ENCODE measurements around the gene JPH2.
A peak's percentile ranks its signal among the peaks of the same experiment; 100 is the strongest.
"Not testable (repeated sequence)": the region's sequence is repeated elsewhere in the genome, so short reads cannot be mapped to it uniquely, and the experiment has no call there.

Gene JPH2

GRCh38 chr20:44211177-44212039, 24.4 kb upstream of the JPH2 start:
- DNase-seq (ENCODE audit: low read depth in 2 of 2) = no peak

GRCh38 chr20:44210406-44211176, 23.6 kb upstream of the JPH2 start, which contains the start of gene OSER1:
TSS of gene OSER1 (minus strand) at chr20:44210771. CDS start at chr20:44206957, 3,814 bp downstream.
- peak; percentile 94 to 95 for DNase-seq (ENCODE audit: low read depth in 2 of 2)

GRCh38 chr20:44209686-44210405, 22.9 kb upstream of the JPH2 start:
- no peak for DNase-seq (ENCODE audit: low read depth in 2 of 2)

GRCh38 chr20:44208770-44209169, 21.8 kb upstream of the JPH2 start:
- no peak for DNase-seq (ENCODE audit: low read depth in 2 of 2)

- DNase-seq (ENCODE audit: low read depth in 2 of 2) = no peak
Measured at GRCh38 chr20:44208165-44208564, 21.2 kb upstream of the JPH2 start.

- no peak for DNase-seq (ENCODE audit: low read depth in 2 of 2)
Measured at GRCh38 chr20:44207126-44207723, 20.2 kb upstream of the JPH2 start.

GRCh38 chr20:44206132-44206531, 19.1 kb upstream of the JPH2 start:
- no peak for DNase-seq (ENCODE audit: low read depth in 2 of 2)

- no peak for DNase-seq (ENCODE audit: low read depth in 2 of 2)
Measured at GRCh38 chr20:44204832-44205215, 17.8 kb upstream of the JPH2 start.

GRCh38 chr20:44204156-44204831, 17.3 kb upstream of the JPH2 start:
- no peak for DNase-seq (ENCODE audit: low read depth in 2 of 2)

- no peak for DNase-seq (ENCODE audit: low read depth in 2 of 2)
Measured at GRCh38 chr20:44203161-44203560, 16.2 kb upstream of the JPH2 start.

GRCh38 chr20:44200983-44201382, 14.0 kb upstream of the JPH2 start:
- DNase-seq (ENCODE audit: low read depth in 2 of 2) = no peak

GRCh38 chr20:44200371-44200770, 13.4 kb upstream of the JPH2 start:
- no peak for DNase-seq (ENCODE audit: low read depth in 2 of 2)

- no peak for DNase-seq (ENCODE audit: low read depth in 2 of 2)
Measured at GRCh38 chr20:44199877-44200276, 12.9 kb upstream of the JPH2 start.

GRCh38 chr20:44198872-44199271, 11.9 kb upstream of the JPH2 start:
- DNase-seq (ENCODE audit: low read depth in 2 of 2) = peak in 1 of 2 donors; percentile 18

GRCh38 chr20:44196271-44196670, 9.3 kb upstream of the JPH2 start:
- no peak for DNase-seq (ENCODE audit: low read depth in 2 of 2)

GRCh38 chr20:44195605-44196004, 8.6 kb upstream of the JPH2 start:
- DNase-seq (ENCODE audit: low read depth in 2 of 2) = no peak

- no peak for DNase-seq (ENCODE audit: low read depth in 2 of 2)
Measured at GRCh38 chr20:44193801-44194200, 6.8 kb upstream of the JPH2 start.

GRCh38 chr20:44191640-44192039, 4.7 kb upstream of the JPH2 start:
- not testable (repeated sequence) for DNase-seq (ENCODE audit: low read depth in 2 of 2)

- DNase-seq (ENCODE audit: low read depth in 2 of 2) = peak in 1 of 2 donors; percentile 16
Measured at GRCh38 chr20:44190197-44190852, 3.3 kb upstream of the JPH2 start.

- no peak for DNase-seq (ENCODE audit: low read depth in 2 of 2)
Measured at GRCh38 chr20:44188752-44189151, 1.8 kb upstream of the JPH2 start.
